H1 (cell line): ENCODE results near the gene NTPCR. TPM values are rescaled to one million over a fixed set of nuclear protein-coding genes. Genes with fewer than 3 reads are reported as not detected.

Source experiments
- E2F6 ChIP-seq: IDR thresholded peaks from 2 replicates; pipeline ENCODE4 v1.6.1; 2012; ENCODE audit warnings: inconsistent platforms
- HDAC6 ChIP-seq: IDR thresholded peaks from one replicate; pipeline ENCODE4 v1.7.1; 2012; ENCODE audit warnings: low read depth, mild to moderate bottlenecking, inconsistent platforms, low read length, moderate library complexity
- POLR2AphosphoS5 ChIP-seq: IDR thresholded peaks from 2 replicates; pipeline ENCODE4 v1.6.1; 2011; ENCODE audit warnings: low read depth, low read length
- RBBP5 ChIP-seq: IDR thresholded peaks from 2 replicates; pipeline ENCODE4 v1.7.1; 2012; ENCODE audit warnings: low read depth, mild to moderate bottlenecking, inconsistent platforms, low read length, moderate library complexity, borderline replicate concordance
- SIN3A ChIP-seq, 2 experiments: IDR thresholded peaks in 1 of 2; conservative IDR thresholded peaks in 1 of 2; 2 replicates each; pipeline ENCODE4 v1.6.1; 2011 to 2012; ENCODE audit warnings: low read length in 2 of 2, improper control_type of control experiment in 1 of 2, low read depth in 1 of 2, mild to moderate bottlenecking in 1 of 2
- SP4 ChIP-seq: IDR thresholded peaks from 2 replicates; pipeline ENCODE4 v1.6.1; 2012; ENCODE audit warnings: low read length, inconsistent platforms
- TAF1 ChIP-seq: IDR thresholded peaks from 2 replicates; pipeline ENCODE4 v1.6.1; 2011; ENCODE audit warnings: mild to moderate bottlenecking, low read depth, low read length
- USF2 ChIP-seq: IDR thresholded peaks from 2 replicates; pipeline ENCODE4 v1.6.1; 2011; ENCODE audit warnings: low read length, improper control_type of control experiment
- ZNF274 ChIP-seq: IDR thresholded peaks from 2 replicates; pipeline ENCODE4 v1.7.0; 2012; ENCODE audit warnings: low read length, borderline replicate concordance; ENCODE audit errors: extremely low read depth
- polyA plus RNA-seq, 7 experiments: library from polyadenylated mRNA; depleted of rRNA in 3 of 7; stranded (reverse) in 5 of 7; unstranded in 2 of 7; fragments of >200 nt in 5 of 7; fragments of 200-250 nt in 2 of 7; gene quantifications; 1 replicate in 5 of 7; 2 replicates in 1 of 7; 4 replicates in 1 of 7; pipeline versions ENCODE4 v1.2.1 to v1.2.3, GENCODE V29; 2011 to 2013; ENCODE audit warnings: missing spikeins in 2 of 7, mixed read lengths in 2 of 7
- total RNA-seq: library from RNA; stranded (reverse); fragmentation: NEBNext Ultra II Directional; extraction: Animal tissue kit (Norgen Biotek cat#: 25700); gene quantifications from 2 replicates; pipeline ENCODE4 v1.2.1, GENCODE V29; 2021

Gene NTPCR
- total and polyA plus RNA-seq, 2 of the 8 experiments (the other 6 are each of a cell fraction or from before 2014, with no cell fraction given): 22.6 to 73.1 TPM

- TF ChIP-seq USF2: 0 out of 2 replicates have a peak, but pooled peaks have one; percentile 2
- TF ChIP-seq HDAC6: no peak
- no peak for TF ChIP-seq ZNF274
- TF ChIP-seq E2F6: no peak
- TF ChIP-seq TAF1: peak; percentile 78
- TF ChIP-seq SIN3A (conservative IDR thresholded peaks at IDR 0.05 in 1 of 2, IDR thresholded peaks at IDR 0.05 in 1 of 2; ENCODE audit: low read depth in 1 of 2, low read length in 2 of 2): peak; percentile 42 to 69; a peak in 2 of 4 replicates
- TF ChIP-seq RBBP5: peak; percentile 30; the same call in 1 of the 2 replicates
- peak; percentile 84; the same call in 1 of the 2 replicates for TF ChIP-seq POLR2AphosphoS5
- TF ChIP-seq SP4: no peak
These were observed at the start of gene NTPCR (continued) for GRCh38 chr1:232950197-232951176.
